Cardiac muscle cell (in vitro differentiated cells and primary cell): ENCODE data around the gene GMCL2. TPM values are rescaled to one million over a fixed set of nuclear protein-coding genes. Genes with fewer than 3 reads are reported as not detected.

ENCODE experiments used
- DNase-seq, 2 donors: peaks; one replicate each; pipeline versions ENCODE4 v3.0.0 to v3.0.0-alpha.2; 2010 to 2017; ENCODE audit warnings: low read depth in 1 of 2, low spot score in 1 of 2
- H3K27ac ChIP-seq: fragments of 200-600 bp; sonication (generic); 2 replicates; pipeline ENCODE4 v1.5.1; 2016
- H3K27me3 ChIP-seq: fragments of 200-600 bp; sonication (generic); 2 replicates; pipeline ENCODE4 v1.6.0; 2016; ENCODE audit warnings: control low read depth
- H3K36me3 ChIP-seq: fragments of 200-600 bp; sonication (generic); 2 replicates; pipeline ENCODE4 v1.5.1; 2016; ENCODE audit warnings: control low read depth
- H3K4me1 ChIP-seq: fragments of 200-600 bp; sonication (generic); 2 replicates; pipeline ENCODE4 v1.8.1; 2017; ENCODE audit warnings: low read depth, mild to moderate bottlenecking, mixed run types
- H3K4me3 ChIP-seq: fragments of 200-600 bp; sonication (generic); 2 replicates; pipeline ENCODE4 v1.5.1; 2016; ENCODE audit warnings: mild to moderate bottlenecking
- H3K9me3 ChIP-seq: fragments of 200-600 bp; sonication (generic); 2 replicates; pipeline ENCODE4 v1.5.1; 2017; ENCODE audit warnings: low read depth, mild to moderate bottlenecking, control low read depth
- polyA plus RNA-seq: library from polyadenylated mRNA; unstranded; fragments of >200 nt; fragmentation: Nextera tagmentation; extraction: Ambion mirVana; gene quantifications from 2 replicates; pipeline ENCODE4 v1.2.1, GENCODE V29; 2016
- total RNA-seq: library from RNA; depleted of rRNA; stranded (reverse); fragments of >200 nt; gene quantifications from 2 replicates; pipeline ENCODE4 v1.2.3, GENCODE V29; 2016
- TF ChIP-seq, protein P1 (sequence below): IDR thresholded peaks from 2 replicates; pipeline ENCODE4 v1.5.1; 2012; ENCODE audit warnings: low read depth, mild to moderate bottlenecking, low read length

The GMCL2 gene
- total and polyA plus RNA-seq, 2 experiments from 2014 or later, result not detected

DNA sequence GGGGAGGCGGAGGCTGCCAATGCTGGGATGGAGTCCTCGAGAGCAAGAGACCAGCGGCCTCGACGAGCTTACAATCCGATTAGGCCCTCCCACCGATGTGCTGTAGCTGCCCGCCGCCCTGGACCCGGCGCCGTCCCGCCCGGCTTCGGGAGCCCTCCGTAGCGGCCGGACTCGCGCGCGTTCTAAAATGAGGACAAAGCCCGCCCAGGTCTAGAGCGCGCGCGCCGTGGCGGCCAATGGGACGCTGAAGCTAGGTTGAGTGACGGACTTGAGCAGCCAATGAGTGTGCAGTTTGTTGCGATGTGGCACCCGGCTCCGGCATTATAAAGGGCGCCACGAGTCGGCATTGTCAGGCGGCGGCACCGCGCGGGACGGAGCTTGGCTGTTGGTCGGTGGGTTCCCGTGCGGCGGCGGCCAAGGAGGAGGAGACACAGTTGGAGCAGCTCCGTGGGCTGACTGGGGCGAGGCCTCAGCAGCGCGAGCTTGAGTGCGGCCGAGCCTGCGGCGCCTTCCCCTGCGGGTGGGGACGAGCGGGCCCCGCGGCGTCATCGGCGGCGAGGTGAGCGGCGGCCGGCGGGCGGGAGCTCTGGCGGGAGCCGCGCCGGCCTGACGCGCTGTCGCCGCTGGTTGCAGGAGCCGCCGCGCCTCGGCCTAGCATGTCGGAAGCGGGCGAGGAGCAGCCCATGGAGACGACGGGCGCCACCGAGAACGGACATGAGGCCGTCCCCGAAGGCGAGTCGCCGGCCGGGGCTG, 17.2 kb upstream of the GMCL2 start, which contains the start of gene HNRNPAB:
Gene HNRNPAB, plus strand, starts transcription at position 352 of the 753 bp plus-strand sequence. Its CDS starts 305 bp downstream, at position 657.
- H3K4me1 ChIP-seq, result peaks cover 9% of the 10 kb centered on the region
- peak within 1 kb of the TSS; percentile 94 for H3K4me3 ChIP-seq
- no peaks in the 10 kb centered on the region for H3K9me3 ChIP-seq
- H3K27ac ChIP-seq, result peak within 1 kb of the TSS; percentile 92
- peak; percentile 97 to 98 for DNase-seq
- H3K27me3 ChIP-seq, result no peaks in the 10 kb centered on the region
- peaks cover 30% of the 10 kb centered on the region for H3K36me3 ChIP-seq
- TF ChIP-seq, protein P1, sequence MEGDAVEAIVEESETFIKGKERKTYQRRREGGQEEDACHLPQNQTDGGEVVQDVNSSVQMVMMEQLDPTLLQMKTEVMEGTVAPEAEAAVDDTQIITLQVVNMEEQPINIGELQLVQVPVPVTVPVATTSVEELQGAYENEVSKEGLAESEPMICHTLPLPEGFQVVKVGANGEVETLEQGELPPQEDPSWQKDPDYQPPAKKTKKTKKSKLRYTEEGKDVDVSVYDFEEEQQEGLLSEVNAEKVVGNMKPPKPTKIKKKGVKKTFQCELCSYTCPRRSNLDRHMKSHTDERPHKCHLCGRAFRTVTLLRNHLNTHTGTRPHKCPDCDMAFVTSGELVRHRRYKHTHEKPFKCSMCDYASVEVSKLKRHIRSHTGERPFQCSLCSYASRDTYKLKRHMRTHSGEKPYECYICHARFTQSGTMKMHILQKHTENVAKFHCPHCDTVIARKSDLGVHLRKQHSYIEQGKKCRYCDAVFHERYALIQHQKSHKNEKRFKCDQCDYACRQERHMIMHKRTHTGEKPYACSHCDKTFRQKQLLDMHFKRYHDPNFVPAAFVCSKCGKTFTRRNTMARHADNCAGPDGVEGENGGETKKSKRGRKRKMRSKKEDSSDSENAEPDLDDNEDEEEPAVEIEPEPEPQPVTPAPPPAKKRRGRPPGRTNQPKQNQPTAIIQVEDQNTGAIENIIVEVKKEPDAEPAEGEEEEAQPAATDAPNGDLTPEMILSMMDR, result no peak

DNA sequence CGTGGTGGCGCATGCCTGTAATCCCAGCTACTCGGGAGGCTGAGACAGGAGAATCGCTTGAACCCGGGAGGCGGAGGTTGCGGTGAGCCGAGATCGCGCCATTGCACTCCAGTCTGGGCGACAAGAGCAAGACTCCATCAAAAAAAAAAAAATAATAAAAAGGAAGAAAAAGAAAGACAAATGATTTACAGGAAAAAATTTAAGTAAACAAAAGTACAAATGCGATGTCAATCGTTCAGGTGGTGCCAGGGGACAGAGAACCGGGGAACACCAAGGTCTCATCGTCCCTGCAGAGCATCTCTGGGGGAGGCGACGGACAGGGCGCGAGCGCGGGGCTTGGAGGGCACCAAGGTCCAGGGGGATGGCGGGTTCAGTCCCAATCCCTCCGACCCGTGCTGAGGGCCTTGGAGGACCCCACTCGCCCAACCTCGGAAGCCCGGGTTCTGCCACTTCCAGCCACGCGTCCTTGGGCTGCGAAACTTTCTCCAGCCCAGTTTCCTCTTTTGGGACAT, 16.6 kb upstream of the GMCL2 start:
- TF ChIP-seq, protein P1, result no peak
- no peak for DNase-seq
- Histone ChIP-seq H3K4me1 (peaks cover 9% of the 10 kb centered on the region), H3K27me3 (no peaks in the 10 kb centered on the region), H3K9me3 (no peaks in the 10 kb centered on the region), H3K36me3 (peaks cover 24% of the 10 kb centered on the region), H3K27ac (no peak overlapping the region), H3K4me3 (peak overlapping the region; percentile 94)

DNA sequence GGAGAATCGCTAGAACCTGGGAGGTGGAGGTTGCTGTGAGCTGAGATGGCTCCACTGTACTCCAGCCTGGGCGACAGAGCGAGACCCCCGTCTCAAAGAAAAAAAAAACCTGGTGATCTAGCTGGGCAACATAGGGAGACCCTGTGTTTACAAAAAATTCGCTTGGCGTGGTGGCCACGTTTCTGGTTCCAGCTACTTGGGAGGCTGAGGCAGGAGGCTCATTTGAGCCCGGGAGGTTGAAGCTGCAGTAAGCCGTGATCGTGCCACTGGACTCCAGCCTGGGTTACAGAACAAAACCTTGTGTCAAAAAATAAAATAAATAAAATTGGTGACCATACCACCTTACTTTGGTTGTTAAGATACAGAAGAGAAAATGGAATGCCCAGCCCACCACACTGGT, 15.4 kb upstream of the GMCL2 start:
- Histone ChIP-seq H3K4me3 (no peak overlapping the region), H3K27ac (no peak overlapping the region), H3K27me3 (no peaks in the 10 kb centered on the region), H3K9me3 (no peaks in the 10 kb centered on the region), H3K36me3 (peaks cover 12% of the 10 kb centered on the region), H3K4me1 (peaks cover 9% of the 10 kb centered on the region)
- TF ChIP-seq, protein P1, result no peak
- DNase-seq, result no peak

DNA sequence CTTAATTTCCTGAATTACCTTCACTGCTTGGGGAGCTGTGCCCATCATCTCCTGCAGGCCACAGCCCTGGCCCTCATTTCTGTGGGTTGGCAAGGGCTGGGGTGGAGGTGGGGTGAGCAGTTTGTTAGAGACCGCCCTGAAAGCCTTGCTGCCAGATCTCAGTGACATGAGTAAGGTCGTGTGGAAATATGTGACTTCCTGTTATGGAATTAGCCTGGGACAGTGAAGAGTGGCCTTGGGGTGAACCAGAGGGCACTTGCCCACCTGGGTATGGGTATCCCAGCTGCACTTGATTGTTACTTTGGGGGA, 14.7 kb upstream of the GMCL2 start:
- DNase-seq, result no peak
- Histone ChIP-seq H3K27me3 (no peaks in the 10 kb centered on the region), H3K36me3 (peaks cover 8% of the 10 kb centered on the region), H3K9me3 (no peaks in the 10 kb centered on the region), H3K27ac (no peak overlapping the region), H3K4me1 (peaks cover 9% of the 10 kb centered on the region), H3K4me3 (no peak overlapping the region)
- TF ChIP-seq, protein P1, result no peak

DNA sequence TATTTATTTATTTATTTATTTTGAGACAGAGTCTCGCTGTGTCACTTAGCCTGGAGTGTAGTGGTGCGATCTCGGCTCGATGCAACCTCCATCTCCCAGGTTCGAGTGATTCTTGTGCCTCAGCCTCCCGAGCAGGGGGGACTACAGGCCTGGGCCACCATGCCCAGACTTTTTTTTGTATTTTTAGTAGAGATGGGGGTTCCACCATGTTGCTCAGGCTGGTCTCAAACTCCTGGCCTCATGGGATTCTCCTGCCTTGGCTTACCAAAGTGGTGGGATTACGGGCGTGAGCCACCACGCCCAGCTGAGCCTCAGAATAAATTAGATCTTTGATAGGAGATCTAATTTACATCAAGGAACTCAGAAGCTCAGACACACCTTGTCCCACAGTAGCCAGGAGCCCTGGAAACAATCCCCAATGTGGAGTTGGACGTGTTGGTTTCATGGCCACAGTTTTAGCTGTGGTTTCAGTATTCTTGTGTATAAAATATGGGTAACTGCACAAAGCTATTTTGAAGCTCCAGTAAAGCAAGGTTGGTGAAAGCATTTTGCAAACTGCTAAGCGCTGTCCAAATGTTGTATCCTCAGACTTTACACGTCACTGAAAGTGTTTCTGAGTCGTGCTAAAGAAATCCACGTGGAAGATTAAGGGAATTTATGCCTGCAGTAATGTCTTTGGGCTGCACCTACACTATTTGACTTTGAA, 14.2 kb upstream of the GMCL2 start:
- DNase-seq, result peak in 1 of 2 donors; percentile 35
- Histone ChIP-seq H3K27ac (no peak overlapping the region), H3K4me1 (peaks cover 7% of the 10 kb centered on the region), H3K36me3 (peaks cover 3% of the 10 kb centered on the region), H3K9me3 (no peaks in the 10 kb centered on the region), H3K4me3 (no peak overlapping the region), H3K27me3 (no peaks in the 10 kb centered on the region)
- TF ChIP-seq, protein P1, result no peak
